K562 (cell line): ENCODE results near the gene SAP25. TPM values are rescaled to one million over a fixed set of nuclear protein-coding genes. Genes with fewer than 3 reads are reported as not detected.
A peak's percentile ranks its signal among the peaks of the same experiment; 100 is the strongest.

ENCODE experiments used
- DPF2 ChIP-seq: fragments of 450-650 bp; IDR thresholded peaks from 2 replicates; pipeline ENCODE4 v1.6.1; 2016
- EGR1 ChIP-seq: fragments of 450-650 bp; conservative IDR thresholded peaks from 2 replicates; pipeline ENCODE4 v1.6.1; 2017; ENCODE audit warnings: mild to moderate bottlenecking
- GTF2F1 ChIP-seq: IDR thresholded peaks from 2 replicates; pipeline ENCODE4 v1.6.1; 2011; ENCODE audit warnings: low read depth, low read length, improper control_type of control experiment
- HSF4 ChIP-seq: fragments of 250-450 bp; sonication (Bioruptor Pico); IDR thresholded peaks from 2 replicates; pipeline ENCODE4 v2.1.2; 2022; ENCODE audit warnings: mild to moderate bottlenecking, moderate library complexity, borderline replicate concordance
- KLF13 ChIP-seq: fragments of 450-650 bp; IDR thresholded peaks from 2 replicates; pipeline ENCODE4 v1.6.1; 2016; ENCODE audit warnings: missing genetic modification characterization, low read depth, mild to moderate bottlenecking, missing compliant biosample characterization, moderate library complexity, borderline replicate concordance
- MEIS2 ChIP-seq: fragments of 450-650 bp; IDR thresholded peaks from 2 replicates; pipeline ENCODE4 v1.6.1; 2014; ENCODE audit warnings: mild to moderate bottlenecking; ENCODE audit not compliant: partially characterized antibody
- NRF1 ChIP-seq, 2 experiments: fragments of 450-650 bp; IDR thresholded peaks in 1 of 2; conservative IDR thresholded peaks in 1 of 2; 2 replicates each; pipeline ENCODE4 v1.6.1; 2014; ENCODE audit warnings: mild to moderate bottlenecking in 2 of 2
- PKNOX1 ChIP-seq: fragments of 450-650 bp; IDR thresholded peaks from 2 replicates; pipeline ENCODE4 v1.6.1; 2016
- POLR2AphosphoS5 ChIP-seq: IDR thresholded peaks from 2 replicates; pipeline ENCODE4 v1.6.1; 2011; ENCODE audit warnings: mild to moderate bottlenecking, low read depth, low read length, moderate library complexity; ENCODE audit not compliant: control insufficient read depth, insufficient read depth
- SMARCC2 ChIP-seq: fragments of 450-650 bp; IDR thresholded peaks from 2 replicates; pipeline ENCODE4 v1.6.1; 2017; ENCODE audit warnings: antibody characterized with exemption, moderate library complexity, mild to moderate bottlenecking, low read depth
- SMARCE1 ChIP-seq: fragments of 450-650 bp; IDR thresholded peaks from 2 replicates; pipeline ENCODE4 v1.7.1; 2016; ENCODE audit warnings: mild to moderate bottlenecking
- TAF1 ChIP-seq: IDR thresholded peaks from 2 replicates; pipeline ENCODE4 v1.6.1; 2011; ENCODE audit warnings: mild to moderate bottlenecking, low read length, moderate library complexity; ENCODE audit not compliant: insufficient read depth, control insufficient read depth, severe bottlenecking; ENCODE audit errors: extremely low read depth
- ZNF740 ChIP-seq, 3 experiments: fragments of 200-800 bp in 1 of 3; sonication (Bioruptor generic) in 1 of 3; sonication (generic) in 1 of 3; formaldehyde crosslinking in 1 of 3; IDR thresholded peaks; 2 replicates each; pipeline versions ENCODE4 v1.6.1 to v1.8.0; 2016 to 2022; ENCODE audit warnings: mild to moderate bottlenecking in 2 of 3, missing compliant biosample characterization in 2 of 3, missing genetic modification characterization in 2 of 3, missing genetic modification reagents in 1 of 3
- polyA plus RNA-seq, 8 experiments: library from polyadenylated mRNA; depleted of rRNA in 4 of 8; stranded (reverse) in 5 of 8; unstranded in 3 of 8; fragments of >200 nt; fragmentation: Nextera tagmentation in 2 of 8; fragmentation: Illumina TruSeq in 1 of 8; extraction: Ambion mirVana in 2 of 8; extraction: Trizol in 1 of 8; gene quantifications; 2 replicates each; pipeline versions ENCODE4 v1.2.1 to v1.2.3, GENCODE V29; 2011 to 2014; ENCODE audit warnings: inconsistent platforms in 1 of 8, missing spikeins in 1 of 8
- total RNA-seq, 7 experiments: library from RNA; depleted of rRNA in 6 of 7; stranded (reverse); fragments of >200 nt in 6 of 7; fragmentation: Illumina TruSeq in 2 of 7; extraction: Trizol in 2 of 7; gene quantifications; 2 replicates each; pipeline versions ENCODE4 v1.2.1 to v1.2.3, GENCODE V29; 2011 to 2021; ENCODE audit warnings: low replicate concordance in 1 of 7
- TF ChIP-seq, protein P1 (sequence below): fragments of 250-450 bp; sonication (Bioruptor Pico); IDR thresholded peaks from 2 replicates; pipeline ENCODE4 v1.5.0; 2021
- TF ChIP-seq, protein P2 (sequence below), 2 experiments: fragments of 450-650 bp; IDR thresholded peaks; 2 replicates each; pipeline ENCODE4 v1.6.1; 2016

Gene SAP25
- total and polyA plus RNA-seq, 9 of the 15 experiments (the other 6 are each of a cell fraction or from before 2014, with no cell fraction given), result 0.13 to 5.3 (median 0.78) TPM; not detected in 1

GRCh38 chr7:100546926-100547800 is 26.5 kb downstream of the SAP25 start (continued):
- peak; percentile 35; the same call in 1 of the 2 replicates for TF ChIP-seq SMARCE1
- TF ChIP-seq SMARCC2, result peak; percentile 38; the same call in 1 of the 2 replicates
- no peak for TF ChIP-seq HSF4 (CRISPR knock-in tag)
- 0 out of 2 replicates have a peak, but pooled peaks have one; percentile 16 for TF ChIP-seq POLR2AphosphoS5
- peak; percentile 28 for TF ChIP-seq TAF1
- peak; percentile 44; the same call in 1 of the 2 replicates for TF ChIP-seq KLF13
- TF ChIP-seq PKNOX1, result peak; percentile 85
- no peak for TF ChIP-seq ZNF740 (CRISPR knock-in tag; IDR thresholded peaks at IDR 0.05)
- peak in 1 of 2 experiments; percentile 59; a peak in 2 of 4 replicates for TF ChIP-seq ZNF740 (tag; IDR thresholded peaks at IDR 0.05)
- peak; percentile 92 for TF ChIP-seq EGR1
- TF ChIP-seq NRF1 (conservative IDR thresholded peaks at IDR 0.05 in 1 of 2, IDR thresholded peaks at IDR 0.05 in 1 of 2), result peak in 1 of 2 experiments; percentile 5; a peak in 1 of 4 replicates
- TF ChIP-seq, protein P1, sequence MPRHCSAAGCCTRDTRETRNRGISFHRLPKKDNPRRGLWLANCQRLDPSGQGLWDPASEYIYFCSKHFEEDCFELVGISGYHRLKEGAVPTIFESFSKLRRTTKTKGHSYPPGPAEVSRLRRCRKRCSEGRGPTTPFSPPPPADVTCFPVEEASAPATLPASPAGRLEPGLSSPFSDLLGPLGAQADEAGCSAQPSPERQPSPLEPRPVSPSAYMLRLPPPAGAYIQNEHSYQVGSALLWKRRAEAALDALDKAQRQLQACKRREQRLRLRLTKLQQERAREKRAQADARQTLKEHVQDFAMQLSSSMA (CRISPR knock-in tag), result no peak
- TF ChIP-seq MEIS2, result peak; percentile 79
- 0 out of 2 replicates have a peak, but pooled peaks have one; percentile 51 for TF ChIP-seq DPF2
- TF ChIP-seq GTF2F1, result 0 out of 2 replicates have a peak, but pooled peaks have one; percentile 15
- TF ChIP-seq, protein P2, sequence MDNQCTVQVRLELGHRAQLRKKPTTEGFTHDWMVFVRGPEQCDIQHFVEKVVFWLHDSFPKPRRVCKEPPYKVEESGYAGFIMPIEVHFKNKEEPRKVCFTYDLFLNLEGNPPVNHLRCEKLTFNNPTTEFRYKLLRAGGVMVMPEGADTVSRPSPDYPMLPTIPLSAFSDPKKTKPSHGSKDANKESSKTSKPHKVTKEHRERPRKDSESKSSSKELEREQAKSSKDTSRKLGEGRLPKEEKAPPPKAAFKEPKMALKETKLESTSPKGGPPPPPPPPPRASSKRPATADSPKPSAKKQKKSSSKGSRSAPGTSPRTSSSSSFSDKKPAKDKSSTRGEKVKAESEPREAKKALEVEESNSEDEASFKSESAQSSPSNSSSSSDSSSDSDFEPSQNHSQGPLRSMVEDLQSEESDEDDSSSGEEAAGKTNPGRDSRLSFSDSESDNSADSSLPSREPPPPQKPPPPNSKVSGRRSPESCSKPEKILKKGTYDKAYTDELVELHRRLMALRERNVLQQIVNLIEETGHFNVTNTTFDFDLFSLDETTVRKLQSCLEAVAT (IDR thresholded peaks at IDR 0.05), result peak in 1 of 2 experiments; percentile 55; a peak in 1 of 4 replicates
